Endothelial cell of umbilical vein (primary cell): Measurements from ENCODE around the gene BMPER. TPM values are rescaled to one million over a fixed set of nuclear protein-coding genes. Genes with fewer than 3 reads are reported as not detected.

ENCODE experiments used
- BruUV-seq: library from RNA; stranded (reverse); fragments of 400-500 nt; replicated peaks from 2 replicates; lab custom pipeline; 2021; lab: Mats Ljungman, UMichigan
- CTCF ChIA-PET: fragments of 300-600, 350-600 bp; sonication (Branson Sonifier 250); formaldehyde crosslinking; loops from one replicate; lab custom pipeline; 2021; ENCODE audit warnings: antibody characterized with exemption, inconsistent platforms; lab: Charles Lee
- POLR2A ChIA-PET: fragments of 300-600, 350-600 bp; sonication (Branson Sonifier 250); formaldehyde crosslinking; loops from one replicate; lab custom pipeline; 2021; ENCODE audit warnings: antibody characterized with exemption, inconsistent platforms; lab: Charles Lee
- DNase-seq: peaks from one replicate; pipeline ENCODE4 v3.0.0-alpha.2; 2011; ENCODE audit warnings: low read depth, low spot score
- FAIRE-seq: peaks from 2 replicates; lab custom pipeline; 2011; peaks lifted over from hg19 to GRCh38; lab: Jason Lieb, UNC
- H2AFZ ChIP-seq: 2 replicates; pipeline ENCODE4 v1.6.0; 2012; ENCODE audit warnings: low read depth, low read length, control low read depth, inconsistent platforms
- H3K27ac ChIP-seq: 2 replicates; pipeline ENCODE4 v1.5.1; 2011; ENCODE audit warnings: low read depth, mild to moderate bottlenecking, control low read depth, low read length, moderate library complexity; ENCODE audit not compliant: insufficient read depth
- H3K27me3 ChIP-seq, 2 experiments: 2 replicates each; pipeline versions ENCODE4 v1.6.0 to v1.6.1; 2011; ENCODE audit warnings: low read length in 2 of 2, mixed read lengths in 1 of 2; ENCODE audit not compliant: control insufficient read depth in 2 of 2, insufficient read depth in 2 of 2
- H3K36me3 ChIP-seq, 2 experiments: 2 replicates in 1 of 2; 3 replicates in 1 of 2; pipeline ENCODE4 v1.5.1; 2011; ENCODE audit warnings: low read length in 2 of 2, mild to moderate bottlenecking in 1 of 2, moderate library complexity in 1 of 2; ENCODE audit not compliant: control insufficient read depth in 2 of 2, insufficient read depth in 2 of 2; ENCODE audit errors: extremely low read depth in 1 of 2
- H3K4me1 ChIP-seq: 3 replicates; pipeline ENCODE4 v1.5.1; 2011; ENCODE audit warnings: mild to moderate bottlenecking, low read length; ENCODE audit not compliant: control insufficient read depth, insufficient read depth; ENCODE audit errors: extremely low read depth
- H3K4me2 ChIP-seq: 2 replicates; pipeline ENCODE4 v1.6.1; 2011; ENCODE audit warnings: low read length, control low read depth, mixed read lengths; ENCODE audit not compliant: insufficient read depth
- H3K4me3 ChIP-seq, 3 experiments: fragments of 200-600 bp in 1 of 3; sonication (generic), shearing (Covaris generic) in 1 of 3; replicated peaks in 1 of 3; 2 replicates each; pipeline ENCODE4 v1.5.1; 2011 to 2016; ENCODE audit warnings: control low read depth in 3 of 3, low read length in 3 of 3, mild to moderate bottlenecking in 2 of 3, inconsistent platforms in 1 of 3, low read depth in 1 of 3, moderate library complexity in 1 of 3; ENCODE audit not compliant: insufficient read depth in 1 of 3
- H3K79me2 ChIP-seq: 2 replicates; pipeline ENCODE4 v1.6.0; 2012; ENCODE audit warnings: low read length, inconsistent platforms; ENCODE audit not compliant: control insufficient read depth, insufficient read depth
- H3K9ac ChIP-seq: replicated peaks from 2 replicates; pipeline ENCODE3; 2011; ENCODE audit warnings: low read length, control low read depth; ENCODE audit not compliant: insufficient read depth; ENCODE audit errors: extremely low read depth
- H3K9me1 ChIP-seq: replicated peaks from 3 replicates; pipeline ENCODE4 v1.6.0; 2011; ENCODE audit warnings: mild to moderate bottlenecking, low read length; ENCODE audit not compliant: control insufficient read depth, insufficient read depth; ENCODE audit errors: extremely low read depth
- H3K9me3 ChIP-seq: replicated peaks from 2 replicates; pipeline ENCODE4 v1.5.1; 2012; ENCODE audit warnings: low read length, inconsistent platforms; ENCODE audit not compliant: control insufficient read depth, insufficient read depth
- H4K20me1 ChIP-seq: replicated peaks from 2 replicates; pipeline ENCODE3; 2011; ENCODE audit warnings: mild to moderate bottlenecking, low read length; ENCODE audit not compliant: control insufficient read depth, insufficient read depth; ENCODE audit errors: extremely low read depth
- EZH2 ChIP-seq: IDR thresholded peaks from 2 replicates; pipeline ENCODE4 v1.6.1; 2012; ENCODE audit warnings: borderline replicate concordance, low read depth, mild to moderate bottlenecking, moderate library complexity, low read length, inconsistent platforms; ENCODE audit not compliant: severe bottlenecking
- FOS ChIP-seq: IDR thresholded peaks from 2 replicates; pipeline ENCODE4 v1.6.1; 2011; ENCODE audit warnings: mild to moderate bottlenecking, low read length, moderate library complexity, borderline replicate concordance; ENCODE audit not compliant: insufficient read depth
- GATA2 ChIP-seq: IDR thresholded peaks from 2 replicates; pipeline ENCODE4 v1.7.0; 2011; ENCODE audit warnings: low read depth, mild to moderate bottlenecking, moderate library complexity, mixed read lengths, low read length; ENCODE audit not compliant: insufficient read length, insufficient read depth
- JUN ChIP-seq: IDR thresholded peaks from 2 replicates; pipeline ENCODE4 v1.6.1; 2011; ENCODE audit warnings: borderline replicate concordance, low read depth; ENCODE audit not compliant: insufficient read length, insufficient read depth
- MAX ChIP-seq: IDR thresholded peaks from 2 replicates; pipeline ENCODE4 v1.6.1; 2011; ENCODE audit not compliant: insufficient read depth, insufficient read length
- MYC ChIP-seq: IDR thresholded peaks from one replicate; pipeline ENCODE4 v1.6.1; 2011; ENCODE audit warnings: mild to moderate bottlenecking, low read depth, low read length
- POLR2A ChIP-seq: IDR thresholded peaks from 2 replicates; pipeline ENCODE4 v1.6.1; 2012; ENCODE audit warnings: low read depth, mild to moderate bottlenecking, control low read depth, low read length
- POLR2AphosphoS5 ChIP-seq: IDR thresholded peaks from 2 replicates; pipeline ENCODE4 v1.6.1; 2012; ENCODE audit warnings: low read depth, mild to moderate bottlenecking, control low read depth, low read length, moderate library complexity; ENCODE audit not compliant: insufficient read depth
- dilution Hi-C: fragments of 300-500 bp; cut with MboI; formaldehyde crosslinking; loops from one replicate; pipeline ENCODE4 v1.15.0; 2019; ENCODE audit warnings: low sequenced_read_pairs; ENCODE audit not compliant: extremely low pct_ligation_motif_present
- intact Hi-C: fragments of 100-400 bp; cut with micrococcal nuclease; formaldehyde crosslinking; loops from one replicate; pipeline ENCODE4 v1.10.0; 2022
- polyA plus RNA-seq, 4 experiments: library from polyadenylated mRNA; depleted of rRNA in 3 of 4; stranded (reverse) in 3 of 4; unstranded in 1 of 4; fragments of >200 nt; gene quantifications; 2 replicates each; pipeline versions ENCODE4 v1.2.1 to v1.2.3, GENCODE V29; 2011 to 2012; ENCODE audit warnings: missing spikeins in 1 of 4
- total RNA-seq: library from RNA; stranded (reverse); gene quantifications from 2 replicates; pipeline ENCODE4 v1.2.3, GENCODE V29; 2021

The BMPER gene
- total and polyA plus RNA-seq, 2 donors (not counting 3 experiments of a cell fraction or from before 2014, with no cell fraction given), result 0.10 to 0.13 TPM

GRCh38 chr7:33986951-33987947, 81.9 kb downstream of the BMPER start:
- DNase-seq (peak; percentile 73), FAIRE-seq (peak; percentile 79)
- Histone ChIP-seq H4K20me1 (no peaks in the 10 kb centered on the region), H3K9me1 (no peaks in the 10 kb centered on the region), H3K36me3 (no peaks in the 10 kb centered on the region), H3K79me2 (no peaks in the 10 kb centered on the region), H3K4me2 (no peak overlapping the region), H3K4me1 (peaks cover 11% of the 10 kb centered on the region), H3K27me3 (no peaks in the 10 kb centered on the region), H3K4me3 (no peak overlapping the region), H3K27ac (peak overlapping the region; percentile 24), H2AFZ (peak overlapping the region; percentile 34), H3K9ac (no peak overlapping the region), H3K9me3 (no peaks in the 10 kb centered on the region)
- ChIA-PET POLR2A (no interaction called here), CTCF (interaction anchor here (1.1 to 1.9 kb wide), 2 partner anchors 54 to 101 kb away, joined by 5 to 9 read pairs; no protein-coding TSS in a partner anchor)
- TF ChIP-seq EZH2 (no peak), JUN (peak; percentile 89), GATA2 (peak; percentile 56), POLR2A (no peak), POLR2AphosphoS5 (peak; percentile 28), MYC (no peak), FOS (peak; percentile 98), MAX (no peak)
- intact Hi-C loops (loop anchor here (5.0 kb wide), 1 partner anchor 85 kb away; no protein-coding TSS in a partner anchor), dilution Hi-C loops (no loop called here)
- BruUV-seq, result no TSS peak
